Measurements from ENCODE around the gene SOWAHD. TPM values are rescaled to one million over a fixed set of nuclear protein-coding genes. Genes with fewer than 3 reads are reported as not detected.
"Not testable (repeated sequence)": the region's sequence is repeated elsewhere in the genome, so short reads cannot be mapped to it uniquely, and the experiment has no call there.

SOWAHD gene

DNA sequence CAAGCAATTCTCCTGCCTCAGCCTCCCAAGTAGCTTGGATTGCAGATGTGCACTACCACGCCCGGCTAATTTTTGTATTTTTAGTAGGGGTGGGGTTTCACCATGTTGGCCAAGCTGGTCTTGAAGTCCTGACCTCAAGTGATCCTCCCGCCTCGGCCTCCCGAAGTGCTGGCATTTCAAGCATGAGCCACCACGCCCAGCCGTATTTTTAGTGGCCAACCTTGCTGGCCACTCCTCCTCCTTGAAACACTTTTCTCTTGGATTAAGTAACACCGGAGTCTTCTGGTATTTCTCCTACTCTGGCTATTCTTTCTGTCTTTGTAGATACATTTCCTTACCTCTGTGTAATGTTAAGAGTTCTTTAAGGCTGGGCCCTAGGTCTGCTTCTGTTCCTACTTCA is 44.2 kb downstream of the SOWAHD start:
- Histone ChIP-seq H2AFZ (ENCODE audit: low read depth, low read length) (no peak overlapping the region), H3K14ac (ENCODE audit: low read length in 2 of 2) (no peak overlapping the region), H3K23ac (ENCODE audit: low read length in 2 of 2) (no peak overlapping the region), H3K27ac (ENCODE audit: low read length, poor library complexity, severe bottlenecking) (no peak overlapping the region), H3K9ac (ENCODE audit: low read length) (no peak overlapping the region), H3K18ac (ENCODE audit: low read depth in 1 of 2, low read length in 2 of 2) (no peak overlapping the region), H2BK12ac (ENCODE audit: low read length in 2 of 2) (no peak overlapping the region), H3K4me1 (ENCODE audit: control insufficient read depth, insufficient read depth, low read depth, low read length) (no peaks in the 10 kb centered on the region), H3K36me3 (ENCODE audit: control insufficient read depth in 1 of 2, insufficient read depth in 2 of 2, low read depth in 1 of 2, low read length in 2 of 2) (no peaks in the 10 kb centered on the region), H2BK120ac (ENCODE audit: low read depth, low read length) (no peak overlapping the region), H3K79me1 (replicated peaks; ENCODE audit: low read length, poor library complexity, severe bottlenecking) (no peaks in the 10 kb centered on the region), H2BK5ac (ENCODE audit: low read depth, low read length, poor library complexity, severe bottlenecking) (no peak overlapping the region), H2AK5ac (ENCODE audit: low read length, severe bottlenecking) (no peak overlapping the region), H3K4ac (ENCODE audit: low read depth in 1 of 2, low read length in 2 of 2) (no peak overlapping the region), H3K4me3 (ENCODE audit: insufficient read depth in 1 of 2, low read depth in 1 of 2, low read length in 2 of 2) (no peak overlapping the region), H2BK15ac (ENCODE audit: low read depth, poor library complexity, severe bottlenecking) (no peak overlapping the region), H3K4me2 (ENCODE audit: low read length, poor library complexity, severe bottlenecking) (no peak overlapping the region), H3K9me3 (ENCODE audit: control insufficient read depth, low read length) (no peaks in the 10 kb centered on the region), H4K91ac (ENCODE audit: low read length) (no peak overlapping the region), H3K27me3 (ENCODE audit: control insufficient read depth in 1 of 2, insufficient read depth in 1 of 2, low read length in 2 of 2) (no peaks in the 10 kb centered on the region), H4K8ac (ENCODE audit: low read length) (no peak overlapping the region)
- WGBS, result 94% methylated on average over 5 of the region's 8 CpGs
- DNase-seq, result no peak

DNA sequence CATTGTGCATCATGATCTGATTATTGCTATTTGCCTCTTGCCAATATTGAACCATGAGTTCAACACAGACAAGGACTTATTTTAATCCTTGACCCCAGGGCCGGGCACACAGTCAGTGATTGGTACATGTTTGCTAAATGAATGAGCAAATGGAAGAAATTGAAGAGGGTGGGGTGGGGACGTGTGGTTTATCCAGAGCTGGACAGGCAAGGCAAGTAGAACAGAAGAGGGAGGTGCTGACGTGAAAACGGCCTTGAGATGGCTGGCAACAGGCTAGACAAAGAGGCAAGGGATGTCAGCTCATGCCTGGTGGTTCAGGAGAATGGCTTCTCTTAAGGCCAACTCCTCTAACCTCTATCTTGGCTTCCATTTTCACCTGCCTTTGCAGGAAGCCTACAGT is 50.1 kb downstream of the SOWAHD start:
- not testable (repeated sequence) for H2BK15ac ChIP-seq (ENCODE audit: low read depth, poor library complexity, severe bottlenecking)

DNA sequence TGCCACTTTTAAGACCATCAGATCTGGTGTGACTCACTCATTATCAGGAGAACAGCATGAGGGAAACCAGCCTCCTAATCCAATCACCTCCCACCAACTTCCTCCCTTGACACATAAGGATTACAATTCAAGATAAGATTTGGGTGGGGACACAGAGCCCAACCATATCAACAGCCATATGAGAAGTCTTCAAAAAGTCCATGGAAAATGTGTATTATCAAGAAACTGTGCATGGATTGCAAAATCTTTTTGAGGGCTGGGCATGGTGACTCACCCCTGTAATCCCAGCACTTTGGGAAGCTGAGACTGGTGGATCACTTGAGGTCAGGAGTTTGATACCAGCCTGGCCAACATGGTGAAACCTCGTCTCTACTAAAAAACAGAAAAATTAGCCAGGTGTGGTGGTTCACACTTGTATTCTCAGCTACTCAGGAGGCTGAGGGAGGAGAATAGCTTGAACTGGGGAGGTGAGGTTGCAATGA is 50.8 kb downstream of the SOWAHD start:
- Histone ChIP-seq H2BK5ac (ENCODE audit: low read depth, low read length, poor library complexity, severe bottlenecking) (no peak overlapping the region), H3K36me3 (ENCODE audit: control insufficient read depth in 1 of 2, insufficient read depth in 2 of 2, low read depth in 1 of 2, low read length in 2 of 2) (no peaks in the 10 kb centered on the region), H2BK12ac (ENCODE audit: low read length in 2 of 2) (no peak overlapping the region), H2BK120ac (ENCODE audit: low read depth, low read length) (no peak overlapping the region), H3K14ac (ENCODE audit: low read length in 2 of 2) (no peak overlapping the region), H3K27ac (ENCODE audit: low read length, poor library complexity, severe bottlenecking) (no peak overlapping the region), H3K27me3 (ENCODE audit: control insufficient read depth in 1 of 2, insufficient read depth in 1 of 2, low read length in 2 of 2) (no peaks in the 10 kb centered on the region), H3K79me1 (replicated peaks; ENCODE audit: low read length, poor library complexity, severe bottlenecking) (no peaks in the 10 kb centered on the region), H4K91ac (ENCODE audit: low read length) (no peak overlapping the region), H4K8ac (ENCODE audit: low read length) (no peak overlapping the region), H3K9ac (ENCODE audit: low read length) (no peak overlapping the region), H2AK5ac (ENCODE audit: low read length, severe bottlenecking) (no peak overlapping the region), H3K23ac (ENCODE audit: low read length in 2 of 2) (no peak overlapping the region), H3K4ac (ENCODE audit: low read depth in 1 of 2, low read length in 2 of 2) (no peak overlapping the region), H3K4me2 (ENCODE audit: low read length, poor library complexity, severe bottlenecking) (no peak overlapping the region), H2BK15ac (ENCODE audit: low read depth, poor library complexity, severe bottlenecking) (no peak overlapping the region), H2AFZ (ENCODE audit: low read depth, low read length) (no peak overlapping the region), H3K18ac (ENCODE audit: low read depth in 1 of 2, low read length in 2 of 2) (no peak overlapping the region), H3K4me1 (ENCODE audit: control insufficient read depth, insufficient read depth, low read depth, low read length) (no peaks in the 10 kb centered on the region), H3K4me3 (ENCODE audit: insufficient read depth in 1 of 2, low read depth in 1 of 2, low read length in 2 of 2) (no peak overlapping the region), H3K9me3 (ENCODE audit: control insufficient read depth, low read length) (peaks cover 9% of the 10 kb centered on the region)
- peak; percentile 21 for DNase-seq
- no CpG with 5 or more reads among the region's 1 CpG for WGBS

More for the DNA sequence above, 50.1 kb downstream of the SOWAHD start:
- not testable (repeated sequence) for DNase-seq; H3K14ac ChIP-seq (ENCODE audit: low read length in 2 of 2); H3K4me2 ChIP-seq (ENCODE audit: low read length, poor library complexity, severe bottlenecking); H3K4ac ChIP-seq (ENCODE audit: low read depth in 1 of 2, low read length in 2 of 2); H4K8ac ChIP-seq (ENCODE audit: low read length); H3K4me3 ChIP-seq (ENCODE audit: insufficient read depth in 1 of 2, low read depth in 1 of 2, low read length in 2 of 2); H3K18ac ChIP-seq (ENCODE audit: low read depth in 1 of 2, low read length in 2 of 2); H3K4me1 ChIP-seq (ENCODE audit: control insufficient read depth, insufficient read depth, low read depth, low read length); H3K27me3 ChIP-seq (ENCODE audit: control insufficient read depth in 1 of 2, insufficient read depth in 1 of 2, low read length in 2 of 2); H2BK12ac ChIP-seq (ENCODE audit: low read length in 2 of 2); H3K36me3 ChIP-seq (ENCODE audit: control insufficient read depth in 1 of 2, insufficient read depth in 2 of 2, low read depth in 1 of 2, low read length in 2 of 2); H2AK5ac ChIP-seq (ENCODE audit: low read length, severe bottlenecking); H2BK5ac ChIP-seq (ENCODE audit: low read depth, low read length, poor library complexity, severe bottlenecking); H2AFZ ChIP-seq (ENCODE audit: low read depth, low read length); H2BK120ac ChIP-seq (ENCODE audit: low read depth, low read length); H3K9me3 ChIP-seq (ENCODE audit: control insufficient read depth, low read length); H3K27ac ChIP-seq (ENCODE audit: low read length, poor library complexity, severe bottlenecking); H3K79me1 ChIP-seq (replicated peaks; ENCODE audit: low read length, poor library complexity, severe bottlenecking); H3K9ac ChIP-seq (ENCODE audit: low read length); H4K91ac ChIP-seq (ENCODE audit: low read length); H3K23ac ChIP-seq (ENCODE audit: low read length in 2 of 2)
- WGBS, result no CpG with 5 or more reads among the region's 4 CpGs

Small RNA genes lying within 50 kb of the gene (small RNA-seq; reads per million reads assigned to genes)
- gene SNORA69 (ENCODE audit: low read depth), result not detected

All from mesenchymal stem cell (in vitro differentiated cells and primary cell).